GM18505 (cell line): ENCODE results near the gene SPIRE1.
"Not testable (repeated sequence)": the region's sequence is repeated elsewhere in the genome, so short reads cannot be mapped to it uniquely, and the experiment has no call there.

Experiments
- ATAC-seq: cut with Tn5 transposase; IDR thresholded peaks from one replicate; pipeline ENCODE4 v1.9.1; 2021; ENCODE audit not compliant: unreplicated experiment
- POLR2A ChIP-seq: IDR thresholded peaks from 4 replicates; pipeline ENCODE4 v1.6.1; 2011; ENCODE audit warnings: borderline replicate concordance; ENCODE audit not compliant: insufficient read depth, insufficient read length; ENCODE audit errors: extremely low read depth

SPIRE1 gene

GRCh38 chr18:12659904-12660605 is 2.1 kb upstream of the SPIRE1 start:
- ATAC-seq = no peak
- no peak for TF ChIP-seq POLR2A

- ATAC-seq = no peak
- no peak for TF ChIP-seq POLR2A
Measured at GRCh38 chr18:12658426-12659138, 675 bp upstream of the SPIRE1 start.

- peak; percentile 39 for ATAC-seq
- TF ChIP-seq POLR2A = no peak
Measured at GRCh38 chr18:12656938-12657683, 796 bp downstream of the SPIRE1 start.

- TF ChIP-seq POLR2A = no peak
- no peak for ATAC-seq
Measured at GRCh38 chr18:12656605-12656937, 1.3 kb downstream of the SPIRE1 start.

GRCh38 chr18:12654971-12655370 is 2.9 kb downstream of the SPIRE1 start:
- ATAC-seq = no peak
- no peak for TF ChIP-seq POLR2A

GRCh38 chr18:12652861-12653401 is 5.0 kb downstream of the SPIRE1 start:
- TF ChIP-seq POLR2A = no peak
- no peak for ATAC-seq

GRCh38 chr18:12651651-12652050 is 6.3 kb downstream of the SPIRE1 start:
- no peak for TF ChIP-seq POLR2A
- no peak for ATAC-seq

- no peak for TF ChIP-seq POLR2A
- no peak for ATAC-seq
Measured at GRCh38 chr18:12647773-12648172, 10.1 kb downstream of the SPIRE1 start.

GRCh38 chr18:12645751-12646203 is 12.1 kb downstream of the SPIRE1 start:
- TF ChIP-seq POLR2A = no peak

GRCh38 chr18:12645254-12645653 is 12.7 kb downstream of the SPIRE1 start:
- no peak for TF ChIP-seq POLR2A
- no peak for ATAC-seq

More at GRCh38 chr18:12645751-12646203, 12.1 kb downstream of the SPIRE1 start:
- ATAC-seq = no peak

GRCh38 chr18:12643756-12644155 is 14.2 kb downstream of the SPIRE1 start:
- ATAC-seq = not testable (repeated sequence)

- no peak for ATAC-seq
- TF ChIP-seq POLR2A = no peak
Measured at GRCh38 chr18:12640881-12641200, 17.1 kb downstream of the SPIRE1 start.

GRCh38 chr18:12639990-12640880 is 17.7 kb downstream of the SPIRE1 start:
- no peak for ATAC-seq
- TF ChIP-seq POLR2A = no peak

GRCh38 chr18:12638644-12639124 is 19.2 kb downstream of the SPIRE1 start:
- no peak for ATAC-seq
- TF ChIP-seq POLR2A = no peak
